K562 (cell line): ENCODE data around the gene MYOZ3. TPM values are rescaled to one million over a fixed set of nuclear protein-coding genes. Genes with fewer than 3 reads are reported as not detected.

ENCODE experiments used
- ATAC-seq: fragments of 200-7000 bp; cut with Tn5 transposase; 3 replicates; pipeline ENCODE4 v1.9.1; 2020; ENCODE audit warnings: moderate library complexity
- BruUV-seq: library from RNA; stranded (reverse); fragments of 400-500 nt; replicated peaks from 2 replicates; lab custom pipeline; 2021; lab: Mats Ljungman, UMichigan
- CTCF ChIA-PET: fragments of 300-600 bp; formaldehyde crosslinking; extraction: SDS; loops from one replicate; lab custom pipeline; 2021; ENCODE audit warnings: low intra/inter-chr PET ratio; lab: Yijun Ruan, JAX
- POLR2A ChIA-PET: fragments of 300-600, 350-650 bp; sonication (Branson Sonifier 250); formaldehyde crosslinking; extraction: SDS; loops from one replicate; lab custom pipeline; 2021; ENCODE audit warnings: antibody characterized with exemption, inconsistent platforms; lab: Yijun Ruan, JAX
- DNase-seq, 4 experiments: peaks; one replicate each; pipeline versions ENCODE4 v3.0.0 to v3.0.0-alpha.2; 2011 to 2018; ENCODE audit warnings: low spot score in 3 of 4, mixed read lengths in 3 of 4; ENCODE audit errors: extremely low read depth in 1 of 4
- FAIRE-seq: peaks from 2 replicates; lab custom pipeline; 2011; peaks lifted over from hg19 to GRCh38; lab: Jason Lieb, UNC
- H2AFZ ChIP-seq: 2 replicates; pipeline ENCODE4 v1.6.0; 2011; ENCODE audit warnings: low read depth, low read length, control low read depth, inconsistent platforms
- H3K27ac ChIP-seq: fragments of 200-600 bp; 3 replicates; pipeline ENCODE4 v1.8.0; 2011; ENCODE audit warnings: low read depth, mild to moderate bottlenecking, control low read depth, inconsistent platforms, low read length, moderate library complexity, mixed read lengths; ENCODE audit errors: extremely low read depth
- H3K27me3 ChIP-seq, 2 experiments: fragments of 300-600 bp in 1 of 2; 2 replicates in 1 of 2; 3 replicates in 1 of 2; pipeline versions ENCODE4 v1.6.0 to v1.8.0; 2011; ENCODE audit warnings: inconsistent platforms in 2 of 2, low read length in 2 of 2, mild to moderate bottlenecking in 1 of 2, mixed read lengths in 1 of 2, moderate library complexity in 1 of 2; ENCODE audit not compliant: control insufficient read depth in 2 of 2, insufficient read depth in 2 of 2
- H3K36me3 ChIP-seq: fragments of 300-600 bp; 3 replicates; pipeline ENCODE4 v1.8.0; 2011; ENCODE audit warnings: mild to moderate bottlenecking, low read length, inconsistent platforms; ENCODE audit not compliant: control insufficient read depth, insufficient read depth
- H3K4me1 ChIP-seq, 2 experiments: fragments of 200-600 bp in 1 of 2; replicated peaks in 1 of 2; 2 replicates in 1 of 2; 3 replicates in 1 of 2; pipeline versions ENCODE4 v1.5.1 to v1.8.0; 2011; ENCODE audit warnings: inconsistent platforms in 2 of 2, low read length in 2 of 2, mild to moderate bottlenecking in 1 of 2, mixed read lengths in 1 of 2, moderate library complexity in 1 of 2; ENCODE audit not compliant: control insufficient read depth in 2 of 2, insufficient read depth in 2 of 2
- H3K4me2 ChIP-seq: 2 replicates; pipeline ENCODE4 v1.6.1; 2011; ENCODE audit warnings: low read length, control low read depth, inconsistent platforms, mixed read lengths; ENCODE audit not compliant: insufficient read depth
- H3K4me3 ChIP-seq: fragments of 200-600 bp; sonication (generic), shearing (Covaris generic); 2 replicates; pipeline ENCODE4 v1.5.1; 2016; ENCODE audit warnings: control low read depth, inconsistent platforms
- H3K79me2 ChIP-seq: fragments of 200-600 bp; 3 replicates; pipeline ENCODE4 v1.8.0; 2011; ENCODE audit warnings: low read length, inconsistent platforms; ENCODE audit not compliant: control insufficient read depth, insufficient read depth
- H3K9ac ChIP-seq, 2 experiments: 2 replicates each; pipeline versions ENCODE4 v1.6.0 to v1.6.1; 2011; ENCODE audit warnings: low read depth in 2 of 2, low read length in 2 of 2, control low read depth in 1 of 2, inconsistent platforms in 1 of 2, mild to moderate bottlenecking in 1 of 2, mixed read lengths in 1 of 2; ENCODE audit not compliant: insufficient read depth in 1 of 2
- H3K9me1 ChIP-seq: one replicate; pipeline ENCODE4 v1.6.0; 2011; ENCODE audit warnings: inconsistent platforms, mild to moderate bottlenecking, low read length, moderate library complexity; ENCODE audit not compliant: control insufficient read depth, insufficient read depth
- H3K9me3 ChIP-seq: replicated peaks from 2 replicates; pipeline ENCODE4 v1.5.1; 2011; ENCODE audit warnings: low read depth, low read length, inconsistent platforms; ENCODE audit not compliant: control insufficient read depth, insufficient read depth
- H4K20me1 ChIP-seq: replicated peaks from 2 replicates; pipeline ENCODE4 v1.6.1; 2011; ENCODE audit warnings: low read length, inconsistent platforms, mixed read lengths; ENCODE audit not compliant: control insufficient read depth, insufficient read depth
- E2F3 ChIP-seq: fragments of 250-450 bp; sonication (Bioruptor Pico); IDR thresholded peaks from 2 replicates; pipeline ENCODE4 v1.4.0; 2020; ENCODE audit warnings: mild to moderate bottlenecking
- EGR1 ChIP-seq: fragments of 450-650 bp; conservative IDR thresholded peaks from 2 replicates; pipeline ENCODE4 v1.6.1; 2017; ENCODE audit warnings: mild to moderate bottlenecking
- ETV5 ChIP-seq: sonication (generic); formaldehyde crosslinking; IDR thresholded peaks from 2 replicates; pipeline ENCODE4 v1.4.0; 2020; ENCODE audit warnings: low read depth, mild to moderate bottlenecking, missing genetic modification reagents
- RAD51 ChIP-seq: fragments of 450-650 bp; IDR thresholded peaks from 2 replicates; pipeline ENCODE4 v1.7.1; 2016; ENCODE audit warnings: low read depth, mild to moderate bottlenecking, borderline replicate concordance
- WGBS: fragments of 100-300 bp; shearing (Covaris generic); methylation state at CpG from one replicate; pipeline ENCODE4 v1.1.6; 2016; ENCODE audit warnings: low coverage, mixed read lengths; ENCODE audit not compliant: insufficient coverage; ENCODE audit errors: missing lambda C conversion rate; 5-methylcytosine and 5-hydroxymethylcytosine counted together
- in situ Hi-C: fragments of 300-500 bp; cut with MboI; formaldehyde crosslinking; loops from 4 replicates; pipeline ENCODE4 v1.15.0; 2018; ENCODE audit warnings: inconsistent platforms, mixed read lengths
- intact Hi-C: fragments of 100-400 bp; cut with micrococcal nuclease; formaldehyde crosslinking; loops from 2 replicates; pipeline ENCODE4 v1.14.2; 2022
- polyA plus RNA-seq, 8 experiments: library from polyadenylated mRNA; depleted of rRNA in 4 of 8; stranded (reverse) in 5 of 8; unstranded in 3 of 8; fragments of >200 nt; fragmentation: Nextera tagmentation in 2 of 8; fragmentation: Illumina TruSeq in 1 of 8; extraction: Ambion mirVana in 2 of 8; extraction: Trizol in 1 of 8; gene quantifications; 2 replicates each; pipeline versions ENCODE4 v1.2.1 to v1.2.3, GENCODE V29; 2011 to 2014; ENCODE audit warnings: inconsistent platforms in 1 of 8, missing spikeins in 1 of 8
- total RNA-seq, 7 experiments: library from RNA; depleted of rRNA in 6 of 7; stranded (reverse); fragments of >200 nt in 6 of 7; fragmentation: Illumina TruSeq in 2 of 7; extraction: Trizol in 2 of 7; gene quantifications; 2 replicates each; pipeline versions ENCODE4 v1.2.1 to v1.2.3, GENCODE V29; 2011 to 2021; ENCODE audit warnings: low replicate concordance in 1 of 7

The MYOZ3 gene
- total and polyA plus RNA-seq, 9 of the 15 experiments (the other 6 are each of a cell fraction or from before 2014, with no cell fraction given): not detected

- Histone ChIP-seq H3K27ac (no peak overlapping the region), H3K4me2 (no peak overlapping the region), H3K36me3 (no peaks in the 10 kb centered on the region), H4K20me1 (peaks cover 9% of the 10 kb centered on the region; the same call in 1 of the 2 replicates), H3K27me3 (peaks cover 33 to 78% of the 10 kb centered on the region in 2 experiments; a peak in 4 of 5 replicates), H3K4me3 (no peak overlapping the region), H3K9ac (no peak overlapping the region), H2AFZ (no peak overlapping the region), H3K79me2 (no peaks in the 10 kb centered on the region), H3K9me1 (no peaks in the 10 kb centered on the region), H3K4me1 (peaks cover 0 to 14% of the 10 kb centered on the region in 2 experiments; a peak in 2 of 5 replicates), H3K9me3 (no peaks in the 10 kb centered on the region)
- DNase-seq: no peak
- no peak for TF ChIP-seq E2F3 (CRISPR knock-in tag)
- TF ChIP-seq EGR1: peak; percentile 40; the same call in 1 of the 2 replicates
- peak; percentile 40 for FAIRE-seq
- intact Hi-C loops: no loop called here
- in situ Hi-C loops: no loop called here
- BruUV-seq: no TSS peak
- no peak for ATAC-seq
- ChIA-PET POLR2A (no interaction called here), CTCF (no interaction called here)
- WGBS: 16% methylated on average over 7 of the region's 7 CpGs
Observed at GRCh38 chr5:150623152-150623877, 37.7 kb upstream of the MYOZ3 start.

- Histone ChIP-seq H3K36me3 (no peaks in the 10 kb centered on the region), H3K79me2 (no peaks in the 10 kb centered on the region), H3K4me1 (peaks cover 0 to 11% of the 10 kb centered on the region in 2 experiments; a peak in 2 of 5 replicates), H3K4me3 (no peak overlapping the region), H4K20me1 (peaks cover 8% of the 10 kb centered on the region; the same call in 1 of the 2 replicates), H3K4me2 (no peak overlapping the region), H2AFZ (no peak overlapping the region), H3K27ac (no peak overlapping the region), H3K9ac (no peak overlapping the region), H3K9me1 (no peaks in the 10 kb centered on the region), H3K27me3 (peaks cover 28 to 72% of the 10 kb centered on the region in 2 experiments; a peak in 4 of 5 replicates), H3K9me3 (no peaks in the 10 kb centered on the region)
- in situ Hi-C loops (no loop called here), intact Hi-C loops (no loop called here)
- no peak for ATAC-seq
- no peak for FAIRE-seq
- ChIA-PET POLR2A (no interaction called here), CTCF (no interaction called here)
- no peak for DNase-seq
- WGBS: 6% methylated on average over 4 of the region's 5 CpGs
- BruUV-seq: no TSS peak
- TF ChIP-seq RAD51: peak; percentile 23; the same call in 1 of the 2 replicates
- TF ChIP-seq ETV5 (CRISPR knock-in tag): no peak
Observed at GRCh38 chr5:150623878-150624216, 37.2 kb upstream of the MYOZ3 start.
